ENCODE results near the gene PNPLA5.

The PNPLA5 gene

GRCh38 chr22:43900206-43900605 lies 8.4 kb upstream of the PNPLA5 start:
- no peak for DNase-seq

GRCh38 chr22:43897751-43898261 lies 6.0 kb upstream of the PNPLA5 start:
- no peak for DNase-seq

- DNase-seq = no peak
Observed at GRCh38 chr22:43895986-43896645, 4.3 kb upstream of the PNPLA5 start.

- no peak for DNase-seq
Observed at GRCh38 chr22:43894122-43894521, 2.3 kb upstream of the PNPLA5 start.

GRCh38 chr22:43893266-43893665 lies 1.5 kb upstream of the PNPLA5 start:
- DNase-seq = no peak

- DNase-seq = no peak
Observed at GRCh38 chr22:43892183-43892894, 526 bp upstream of the PNPLA5 start.

- DNase-seq = no peak
Observed at GRCh38 chr22:43890901-43891331, 897 bp downstream of the PNPLA5 start.

GRCh38 chr22:43889860-43890253 lies 2.0 kb downstream of the PNPLA5 start:
- no peak for DNase-seq

- DNase-seq = no peak
Observed at GRCh38 chr22:43889201-43889859, 2.5 kb downstream of the PNPLA5 start.

- no peak for DNase-seq
Observed at GRCh38 chr22:43888740-43889139, 3.1 kb downstream of the PNPLA5 start.

GRCh38 chr22:43887391-43887790 lies 4.4 kb downstream of the PNPLA5 start:
- no peak for DNase-seq

GRCh38 chr22:43886231-43886630 lies 5.6 kb downstream of the PNPLA5 start:
- no peak for DNase-seq

GRCh38 chr22:43885786-43886185 lies 6.0 kb downstream of the PNPLA5 start:
- no peak for DNase-seq

GRCh38 chr22:43885319-43885671 lies 6.5 kb downstream of the PNPLA5 start:
- DNase-seq = no peak

- peak; percentile 38 for DNase-seq
Observed at GRCh38 chr22:43884600-43885318, 7.1 kb downstream of the PNPLA5 start.

GRCh38 chr22:43883719-43884415 lies 7.9 kb downstream of the PNPLA5 start:
- no peak for DNase-seq

- peak; percentile 52 for DNase-seq
Observed at GRCh38 chr22:43883012-43883661, 8.7 kb downstream of the PNPLA5 start.

GRCh38 chr22:43882122-43882767 lies 9.6 kb downstream of the PNPLA5 start:
- DNase-seq = no peak

- DNase-seq = no peak
Observed at GRCh38 chr22:43881091-43882061, 10.4 kb downstream of the PNPLA5 start.

GRCh38 chr22:43880541-43880991 lies 11.2 kb downstream of the PNPLA5 start:
- DNase-seq = no peak
